GM12872 (cell line): ENCODE results near the gene FBLN2.

Source experiments
- TF ChIP-seq, protein P1 (sequence below): IDR thresholded peaks from 3 replicates; pipeline ENCODE4 v1.5.1; 2011; ENCODE audit warnings: low read depth, mild to moderate bottlenecking, low read length, moderate library complexity; ENCODE audit not compliant: insufficient read depth

The FBLN2 gene

DNA sequence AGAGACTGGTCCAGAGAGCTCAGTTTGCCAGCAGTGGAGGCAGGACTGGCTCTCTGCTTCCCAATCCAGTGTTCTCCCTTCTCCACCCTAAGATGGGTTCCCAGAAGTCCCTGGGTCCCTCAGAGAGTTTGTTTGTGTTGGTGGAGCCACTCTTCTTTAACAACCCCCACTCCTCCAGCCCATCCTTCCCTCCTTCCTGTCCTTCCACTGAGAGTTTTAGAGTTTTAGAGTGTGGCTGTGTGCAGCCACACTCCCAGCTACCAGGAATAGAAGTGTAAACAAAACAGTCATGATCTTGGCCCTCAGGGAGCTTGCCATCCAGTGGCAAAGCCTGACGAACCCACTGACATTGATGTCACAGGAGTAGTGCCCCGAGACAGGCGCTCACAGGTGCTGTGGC, 12.5 kb upstream of the FBLN2 start:
- TF ChIP-seq, protein P1, sequence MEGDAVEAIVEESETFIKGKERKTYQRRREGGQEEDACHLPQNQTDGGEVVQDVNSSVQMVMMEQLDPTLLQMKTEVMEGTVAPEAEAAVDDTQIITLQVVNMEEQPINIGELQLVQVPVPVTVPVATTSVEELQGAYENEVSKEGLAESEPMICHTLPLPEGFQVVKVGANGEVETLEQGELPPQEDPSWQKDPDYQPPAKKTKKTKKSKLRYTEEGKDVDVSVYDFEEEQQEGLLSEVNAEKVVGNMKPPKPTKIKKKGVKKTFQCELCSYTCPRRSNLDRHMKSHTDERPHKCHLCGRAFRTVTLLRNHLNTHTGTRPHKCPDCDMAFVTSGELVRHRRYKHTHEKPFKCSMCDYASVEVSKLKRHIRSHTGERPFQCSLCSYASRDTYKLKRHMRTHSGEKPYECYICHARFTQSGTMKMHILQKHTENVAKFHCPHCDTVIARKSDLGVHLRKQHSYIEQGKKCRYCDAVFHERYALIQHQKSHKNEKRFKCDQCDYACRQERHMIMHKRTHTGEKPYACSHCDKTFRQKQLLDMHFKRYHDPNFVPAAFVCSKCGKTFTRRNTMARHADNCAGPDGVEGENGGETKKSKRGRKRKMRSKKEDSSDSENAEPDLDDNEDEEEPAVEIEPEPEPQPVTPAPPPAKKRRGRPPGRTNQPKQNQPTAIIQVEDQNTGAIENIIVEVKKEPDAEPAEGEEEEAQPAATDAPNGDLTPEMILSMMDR, result no peak

DNA sequence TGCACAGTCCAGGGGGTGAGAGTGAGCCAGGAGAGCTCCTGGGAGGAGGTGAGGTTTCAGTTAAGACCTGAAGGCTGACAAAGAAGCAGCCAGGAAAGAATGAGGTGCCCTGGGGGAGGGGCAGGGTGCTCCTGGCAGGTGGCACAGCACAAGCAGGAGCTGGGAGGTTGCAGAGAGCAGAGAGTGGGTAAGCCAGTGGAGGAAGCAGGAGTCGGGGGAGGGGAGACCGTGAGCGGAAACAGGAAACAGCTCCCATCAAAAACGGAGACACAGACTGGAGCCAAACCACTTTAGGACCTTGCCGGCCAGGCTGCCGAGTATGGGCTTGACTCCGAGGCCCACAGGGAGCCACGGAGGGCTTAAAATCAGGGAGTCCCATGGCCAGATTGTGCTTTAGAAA, 12.1 kb upstream of the FBLN2 start:
- TF ChIP-seq, protein P1, result no peak

DNA sequence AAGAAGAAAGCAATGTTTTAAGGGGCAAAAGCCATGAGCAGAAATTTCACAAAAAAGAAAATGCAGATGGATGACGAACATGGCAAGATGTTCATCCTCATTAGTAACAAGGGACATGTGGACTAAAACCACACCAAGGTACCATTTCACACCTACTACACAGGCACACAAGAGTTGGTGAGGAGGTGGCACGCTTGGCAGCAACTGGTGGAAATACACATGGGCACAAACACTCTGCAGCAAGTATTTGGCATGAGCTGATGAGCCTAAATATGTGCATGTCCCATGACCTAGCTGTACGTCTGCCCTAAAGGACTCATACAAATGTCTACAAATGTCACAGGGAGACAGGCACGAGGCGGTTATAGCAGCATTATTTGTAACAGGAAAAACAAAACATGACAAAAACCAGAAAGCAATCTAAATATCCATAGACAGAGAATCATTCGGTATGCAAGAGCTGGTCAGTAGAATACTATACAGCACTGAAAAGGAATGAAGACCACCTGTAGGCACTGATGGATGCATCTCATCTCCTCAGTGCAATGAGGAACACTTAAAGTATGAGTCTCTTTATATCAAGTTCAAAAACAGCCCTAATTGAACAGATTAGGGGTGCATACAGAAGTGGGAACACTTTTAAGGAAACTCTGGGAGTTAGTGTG, 11.5 kb upstream of the FBLN2 start:
- TF ChIP-seq, protein P1, result no peak

DNA sequence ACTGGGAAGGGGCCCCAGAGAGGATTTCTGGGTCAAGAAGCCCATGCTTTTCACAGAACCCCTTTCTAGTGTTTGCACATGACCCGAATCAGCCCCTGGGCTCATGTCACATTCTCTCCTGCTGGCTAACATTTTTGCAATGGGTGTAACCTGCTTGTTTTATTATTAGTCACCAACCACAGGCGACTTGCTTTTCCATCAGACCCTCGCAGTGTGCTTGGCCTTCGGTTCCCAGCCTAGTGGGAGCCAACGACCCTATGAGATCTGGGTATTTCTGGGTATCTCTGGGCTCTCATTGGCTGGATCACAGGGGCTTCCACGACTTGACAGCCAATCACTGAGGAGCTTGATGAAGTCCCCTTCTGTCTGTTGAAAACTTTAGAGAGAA, 11.0 kb upstream of the FBLN2 start:
- TF ChIP-seq, protein P1, result no peak

DNA sequence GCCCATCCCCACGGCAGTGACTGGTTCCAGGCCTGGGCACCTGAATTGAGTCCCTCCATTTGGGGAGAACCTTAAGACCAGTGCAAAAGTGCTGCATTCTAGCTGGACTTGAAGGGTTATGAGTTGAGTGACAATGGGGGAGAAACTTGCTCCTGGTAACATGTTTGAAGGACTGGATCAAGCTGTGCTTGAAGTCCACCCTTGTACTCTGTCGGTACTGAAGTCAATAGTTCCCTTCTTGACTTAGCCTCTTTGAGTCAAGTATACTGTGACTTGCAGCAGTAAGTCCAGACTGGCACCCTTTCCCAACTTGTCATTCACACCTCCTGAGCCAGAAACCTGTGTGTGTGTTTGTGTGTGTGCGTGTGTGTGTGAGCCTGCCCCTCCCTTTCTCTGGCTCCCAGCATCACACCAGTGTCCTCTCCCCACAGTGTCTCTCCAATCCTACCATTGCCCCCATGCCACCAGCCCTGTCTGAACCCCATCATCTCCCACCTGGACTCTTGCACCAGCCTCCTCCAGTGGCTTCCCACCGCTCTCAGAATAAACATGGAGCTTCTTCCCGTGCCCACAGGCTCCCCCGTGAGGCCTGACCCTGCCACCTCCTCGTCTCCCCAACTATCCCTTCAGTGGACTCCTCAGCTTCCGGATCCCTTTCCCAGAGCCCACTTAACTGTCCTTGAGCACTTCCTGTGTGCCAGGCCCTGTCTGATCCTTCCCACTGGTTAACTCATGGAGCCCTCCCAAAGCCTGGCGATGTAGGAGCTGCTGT, 10.2 kb upstream of the FBLN2 start:
- TF ChIP-seq, protein P1, result no peak

DNA sequence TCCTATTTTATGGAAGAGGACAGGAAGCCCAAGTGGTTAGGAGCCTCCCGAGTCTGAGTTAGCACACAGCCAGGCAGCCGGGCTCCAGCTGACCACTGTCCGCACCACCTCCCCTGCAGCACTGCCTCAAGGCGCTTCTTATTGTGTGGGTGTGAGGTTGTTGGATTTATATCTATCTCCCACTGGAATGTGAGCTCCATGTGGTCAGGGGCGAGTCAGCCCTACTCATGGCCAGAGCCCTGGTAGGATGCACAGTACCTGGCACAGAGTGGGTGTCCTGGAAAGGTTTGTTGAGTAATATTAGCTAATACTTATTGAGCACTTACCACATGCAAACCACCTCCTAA, 9.7 kb upstream of the FBLN2 start:
- TF ChIP-seq, protein P1, result no peak

DNA sequence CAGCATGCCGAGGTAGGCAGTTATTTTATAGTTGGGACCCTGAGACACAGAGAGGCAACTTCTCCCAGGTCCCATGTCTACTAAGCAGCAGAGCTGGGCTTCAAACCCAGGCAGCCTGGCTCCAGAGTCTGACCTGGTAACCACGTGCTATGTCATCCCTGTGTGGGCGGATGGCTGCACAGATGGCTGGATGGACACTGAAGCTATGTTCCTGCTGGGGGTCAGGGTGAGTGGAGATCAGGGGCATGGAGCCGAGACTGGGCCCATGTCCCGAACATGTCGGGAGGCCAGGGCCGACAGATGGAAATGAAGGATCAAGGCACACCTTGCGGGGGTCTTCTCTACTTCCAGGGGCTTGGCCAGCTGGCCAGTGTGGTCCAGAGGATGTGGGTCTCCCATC, 9.3 kb upstream of the FBLN2 start:
- TF ChIP-seq, protein P1, result no peak
